HepG2 (cell line): ENCODE data around the gene PCP4. TPM values are rescaled to one million over a fixed set of nuclear protein-coding genes. Genes with fewer than 3 reads are reported as not detected.

Experiments used
- ATAC-seq: fragments of 200-7000 bp; cut with Tn5 transposase; 3 replicates; pipeline ENCODE4 v1.9.1; 2020; ENCODE audit warnings: mild to moderate bottlenecking, moderate library complexity
- BruUV-seq: library from RNA; stranded (reverse); fragments of 400-500 nt; replicated peaks from 2 replicates; lab custom pipeline; 2021; lab: Mats Ljungman, UMichigan
- CTCF ChIA-PET: fragments of 300-600 bp; formaldehyde crosslinking; extraction: SDS; loops from one replicate; lab custom pipeline; 2021; ENCODE audit warnings: low total read pairs, inconsistent platforms, low intra/inter-chr PET ratio; lab: Yijun Ruan, JAX
- POLR2A ChIA-PET: fragments of 350-600 bp; sonication (Branson Sonifier 250); formaldehyde crosslinking; loops from one replicate; lab custom pipeline; 2020; ENCODE audit warnings: antibody characterized with exemption, inconsistent platforms; lab: Yijun Ruan, JAX
- DNase-seq: peaks from one replicate; pipeline ENCODE4 v3.0.0-alpha.2; 2015; ENCODE audit warnings: low spot score
- FAIRE-seq: peaks from 3 replicates; lab custom pipeline; 2011; peaks lifted over from hg19 to GRCh38; lab: Jason Lieb, UNC
- H2AFZ ChIP-seq: one replicate; pipeline ENCODE4 v1.6.1; 2011; ENCODE audit warnings: low read length, inconsistent platforms
- H3K27ac ChIP-seq: fragments of 300-600 bp; 3 replicates; pipeline ENCODE4 v1.8.0; 2011; ENCODE audit warnings: mixed run types, mild to moderate bottlenecking, mixed read lengths, low read length, inconsistent platforms; ENCODE audit not compliant: insufficient read depth; ENCODE audit errors: extremely low read length
- H3K27me3 ChIP-seq, 2 experiments: fragments of 200-600 bp in 1 of 2; 2 replicates in 1 of 2; 3 replicates in 1 of 2; pipeline versions ENCODE4 v1.6.0 to v1.8.0; 2011; ENCODE audit warnings: low read length in 2 of 2, mild to moderate bottlenecking in 2 of 2, moderate library complexity in 2 of 2, inconsistent platforms in 1 of 2; ENCODE audit not compliant: insufficient read depth in 2 of 2, control insufficient read depth in 1 of 2
- H3K36me3 ChIP-seq, 2 experiments: fragments of 200-600 bp in 1 of 2; replicated peaks in 1 of 2; 2 replicates in 1 of 2; 3 replicates in 1 of 2; pipeline versions ENCODE4 v1.5.1 to v1.8.0; 2011; ENCODE audit warnings: low read length in 2 of 2, inconsistent platforms in 1 of 2; ENCODE audit not compliant: insufficient read depth in 2 of 2, control insufficient read depth in 1 of 2
- H3K4me1 ChIP-seq: 2 replicates; pipeline ENCODE4 v1.5.1; 2012; ENCODE audit warnings: low read length, inconsistent platforms; ENCODE audit not compliant: insufficient read depth
- H3K4me2 ChIP-seq: 2 replicates; pipeline ENCODE4 v1.6.0; 2011; ENCODE audit warnings: low read depth, low read length, inconsistent platforms
- H3K4me3 ChIP-seq, 3 experiments: fragments of 200-600 bp in 1 of 3; sonication (generic), shearing (Covaris generic) in 1 of 3; replicated peaks in 1 of 3; 2 replicates each; pipeline ENCODE4 v1.5.1; 2011 to 2016; ENCODE audit warnings: low read length in 3 of 3, inconsistent platforms in 2 of 3, low read depth in 2 of 3, mild to moderate bottlenecking in 2 of 3, control low read depth in 1 of 3, mixed read lengths in 1 of 3; ENCODE audit not compliant: insufficient read depth in 1 of 3
- H3K79me2 ChIP-seq: one replicate; pipeline ENCODE4 v1.6.1; 2011; ENCODE audit warnings: low read length, inconsistent platforms; ENCODE audit not compliant: insufficient read depth
- H3K9ac ChIP-seq: 2 replicates; pipeline ENCODE4 v1.6.0; 2011; ENCODE audit warnings: mild to moderate bottlenecking, low read depth, low read length, inconsistent platforms; ENCODE audit not compliant: insufficient read depth
- H3K9me3 ChIP-seq: 2 replicates; pipeline ENCODE4 v1.5.1; 2012; ENCODE audit warnings: mild to moderate bottlenecking, low read length
- H4K20me1 ChIP-seq: 2 replicates; pipeline ENCODE4 v1.6.0; 2011; ENCODE audit warnings: inconsistent platforms, mild to moderate bottlenecking, low read length, moderate library complexity; ENCODE audit not compliant: insufficient read depth
- ARNT2 ChIP-seq: sonication (generic); formaldehyde crosslinking; IDR thresholded peaks from 2 replicates; pipeline ENCODE4 v1.8.0; 2022; ENCODE audit warnings: mild to moderate bottlenecking, low read depth, missing genetic modification reagents, moderate library complexity
- HNF4G ChIP-seq, 2 experiments: sonication (generic) in 1 of 2; formaldehyde crosslinking in 1 of 2; IDR thresholded peaks; 2 replicates each; pipeline versions ENCODE4 v1.4.0 to v1.6.1; 2011 to 2020; ENCODE audit warnings: borderline replicate concordance in 2 of 2, low read depth in 2 of 2, mild to moderate bottlenecking in 2 of 2, low read length in 1 of 2, missing genetic modification reagents in 1 of 2, moderate library complexity in 1 of 2
- KMT2B ChIP-seq: IDR thresholded peaks from 2 replicates; pipeline ENCODE4 v1.6.1; 2016; ENCODE audit warnings: missing genetic modification reagents, missing compliant biosample characterization
- NFAT5 ChIP-seq: sonication (generic); formaldehyde crosslinking; IDR thresholded peaks from 2 replicates; pipeline ENCODE4 v1.4.0; 2020; ENCODE audit warnings: missing genetic modification reagents
- PITX1 ChIP-seq: sonication (generic); formaldehyde crosslinking; IDR thresholded peaks from 2 replicates; pipeline ENCODE4 v1.5.1; 2020; ENCODE audit warnings: mild to moderate bottlenecking, missing genetic modification reagents
- SCMH1 ChIP-seq: sonication (generic); formaldehyde crosslinking; IDR thresholded peaks from 2 replicates; pipeline ENCODE4 v1.9.0; 2021; ENCODE audit warnings: missing genetic modification reagents, mild to moderate bottlenecking, borderline replicate concordance
- SRSF4 ChIP-seq: fragments of 200-400 bp; formaldehyde crosslinking; IDR thresholded peaks from one replicate; pipeline ENCODE4 v1.6.1; 2018; ENCODE audit warnings: mild to moderate bottlenecking, low read depth, low read length, moderate library complexity; ENCODE audit not compliant: poor library complexity, severe bottlenecking
- ZNF607 ChIP-seq: sonication (generic); formaldehyde crosslinking; IDR thresholded peaks from 2 replicates; pipeline ENCODE4 v1.5.1; 2020; ENCODE audit warnings: missing genetic modification reagents, mild to moderate bottlenecking, borderline replicate concordance
- ZNF704 ChIP-seq: sonication (generic); formaldehyde crosslinking; IDR thresholded peaks from 2 replicates; pipeline ENCODE4 v1.8.1; 2023; ENCODE audit warnings: mild to moderate bottlenecking, inconsistent platforms, moderate library complexity, missing genetic modification reagents, borderline replicate concordance
- WGBS: methylation state at CpG from one replicate; pipeline ENCODE4 v1.1.6; 2017; ENCODE audit warnings: low lambda C conversion rate; 5-methylcytosine and 5-hydroxymethylcytosine counted together
- in situ Hi-C: cut with HindIII; loops from 2 replicates; pipeline ENCODE4 v1.10.0; 2017; ENCODE audit warnings: low pct_unique_long_range_greater_than_20kb; ENCODE audit not compliant: extremely low pct_ligation_motif_present
- intact Hi-C: fragments of 100-400 bp; cut with micrococcal nuclease; formaldehyde crosslinking; loops from one replicate; pipeline ENCODE4 v1.10.0; 2022; ENCODE audit not compliant: unreplicated experiment
- polyA plus RNA-seq, 8 experiments: library from polyadenylated mRNA; depleted of rRNA in 3 of 8; stranded (reverse) in 7 of 8; unstranded in 1 of 8; fragments of >200 nt; fragmentation: Illumina TruSeq in 4 of 8; extraction: Trizol in 4 of 8; gene quantifications; 2 replicates each; pipeline versions ENCODE4 v1.2.1 to v1.2.3, GENCODE V29; 2011 to 2016; ENCODE audit warnings: low read depth in 4 of 8, missing spikeins in 1 of 8, mixed read lengths in 1 of 8; ENCODE audit not compliant: insufficient read depth in 1 of 8
- total RNA-seq, 5 experiments: library from RNA; depleted of rRNA; stranded (reverse); fragments of >200 nt; fragmentation: Illumina TruSeq; extraction: Trizol; gene quantifications; 2 replicates each; pipeline ENCODE4 v1.2.3, GENCODE V29; 2016; ENCODE audit warnings: low read depth in 1 of 5

Gene PCP4
- total and polyA plus RNA-seq, 2 of the 13 experiments (the other 11 are each of a cell fraction or from before 2014, with no cell fraction given), result not detected

- no peaks in the 10 kb centered on the region for H3K79me2 ChIP-seq
- in situ Hi-C loops, result no loop called here
- no peak for DNase-seq
- BruUV-seq, result no TSS peak
- H2AFZ ChIP-seq, result no peak overlapping the region
- FAIRE-seq, result no peak
- no peak overlapping the region for H3K4me2 ChIP-seq
- H4K20me1 ChIP-seq, result no peaks in the 10 kb centered on the region
- no peak for TF ChIP-seq KMT2B
- no peak for TF ChIP-seq HNF4G (IDR thresholded peaks at IDR 0.05; ENCODE audit: borderline replicate concordance, low read depth, low read length)
- TF ChIP-seq HNF4G (CRISPR knock-in tag; IDR thresholded peaks at IDR 0.05; ENCODE audit: borderline replicate concordance, low read depth), result no peak
- TF ChIP-seq SRSF4, result no peak
- no peak for TF ChIP-seq ZNF607 (CRISPR knock-in tag)
- no peak for TF ChIP-seq ZNF704 (CRISPR knock-in tag)
- no peak for TF ChIP-seq PITX1 (CRISPR knock-in tag)
- TF ChIP-seq ARNT2, result no peak
- no peak for TF ChIP-seq NFAT5
- TF ChIP-seq SCMH1 (CRISPR knock-in tag), result no peak
- WGBS, result 61% methylated on average over 14 of the region's 14 CpGs
- no peaks in the 10 kb centered on the region for H3K36me3 ChIP-seq
- no peaks in the 10 kb centered on the region for H3K27me3 ChIP-seq
- POLR2A ChIA-PET, result no interaction called here
- ATAC-seq, result no peak
- no peaks in the 10 kb centered on the region for H3K4me1 ChIP-seq
- no peak overlapping the region for H3K27ac ChIP-seq
- H3K4me3 ChIP-seq, result no peak overlapping the region
- CTCF ChIA-PET, result no interaction called here
- H3K9ac ChIP-seq, result no peak overlapping the region
- intact Hi-C loops, result no loop called here
- peaks cover 92% of the 10 kb centered on the region for H3K9me3 ChIP-seq
Observed at GRCh38 chr21:39972976-39973770, 105.9 kb downstream of the PCP4 start.
